GM23338 (cell line): Measurements from ENCODE around the gene FMO3. TPM values are rescaled to one million over a fixed set of nuclear protein-coding genes. Genes with fewer than 3 reads are reported as not detected.

Experiments used
- ATAC-seq: fragments of 200-7000 bp; cut with Tn5 transposase; 3 replicates; pipeline ENCODE4 v1.9.1; 2020
- DNase-seq: peaks from one replicate; pipeline ENCODE4 v3.0.0-alpha.2; 2015; ENCODE audit warnings: low spot score
- H2AFZ ChIP-seq: fragments of 200-600 bp; sonication (generic); 2 replicates; pipeline ENCODE4 v1.8.0; 2016; ENCODE audit warnings: antibody characterized with exemption, mild to moderate bottlenecking, moderate library complexity
- H3F3A ChIP-seq: fragments of 200-600 bp; sonication (generic); replicated peaks from 2 replicates; pipeline ENCODE4 v1.8.0; 2017; ENCODE audit warnings: antibody characterized with exemption, mixed run types, low read depth
- H3K27ac ChIP-seq: fragments of 200-600 bp; sonication (generic); 2 replicates; pipeline ENCODE4 v1.6.1; 2016; ENCODE audit warnings: low read depth
- H3K27me3 ChIP-seq: fragments of 200-600 bp; sonication (generic); 2 replicates; pipeline ENCODE4 v1.8.0; 2016; ENCODE audit warnings: mild to moderate bottlenecking, mixed run types, moderate library complexity; ENCODE audit not compliant: insufficient read depth
- H3K36me3 ChIP-seq: fragments of 200-600 bp; sonication (generic); 2 replicates; pipeline ENCODE4 v1.8.0; 2016; ENCODE audit warnings: mild to moderate bottlenecking; ENCODE audit not compliant: insufficient read depth
- H3K4me1 ChIP-seq: fragments of 200-600 bp; sonication (generic); 2 replicates; pipeline ENCODE4 v1.8.0; 2016; ENCODE audit warnings: mild to moderate bottlenecking, moderate library complexity; ENCODE audit not compliant: insufficient read depth
- H3K4me2 ChIP-seq: fragments of 200-600 bp; sonication (generic); 2 replicates; pipeline ENCODE4 v1.7.1; 2017; ENCODE audit warnings: mixed run types
- H3K4me3 ChIP-seq: fragments of 200-600 bp; sonication (generic); 2 replicates; pipeline ENCODE4 v1.6.1; 2016; ENCODE audit warnings: mixed run types
- H3K79me2 ChIP-seq: fragments of 200-600 bp; sonication (generic); replicated peaks from 2 replicates; pipeline ENCODE4 v1.8.0; 2017; ENCODE audit warnings: mild to moderate bottlenecking; ENCODE audit not compliant: insufficient read depth
- H3K9me2 ChIP-seq: fragments of 200-600 bp; sonication (generic); 2 replicates; pipeline ENCODE4 v1.8.0; 2017; ENCODE audit not compliant: insufficient read depth
- H4K20me1 ChIP-seq: fragments of 200-600 bp; sonication (generic); replicated peaks from 2 replicates; pipeline ENCODE4 v1.8.0; 2017; ENCODE audit warnings: mild to moderate bottlenecking; ENCODE audit not compliant: insufficient read depth
- H3K27ac Mint-ChIP-seq: 2 replicates; pipeline ENCODE4 v1.8.0; 2020; ENCODE audit warnings: inconsistent platforms, mild to moderate bottlenecking, moderate library complexity, mixed read lengths
- H3K27me3 Mint-ChIP-seq: 3 replicates; pipeline ENCODE4 v1.8.0; 2022; ENCODE audit warnings: low read depth, mild to moderate bottlenecking, moderate library complexity, mixed read lengths, inconsistent platforms; ENCODE audit not compliant: insufficient read depth, poor library complexity
- H3K36me3 Mint-ChIP-seq: 3 replicates; pipeline ENCODE4 v1.8.0; 2021; ENCODE audit warnings: low read depth, mild to moderate bottlenecking, inconsistent platforms, moderate library complexity, mixed read lengths
- H3K4me1 Mint-ChIP-seq: 3 replicates; pipeline ENCODE4 v1.8.0; 2020; ENCODE audit warnings: mild to moderate bottlenecking, inconsistent platforms, mixed read lengths
- H3K4me3 Mint-ChIP-seq: 3 replicates; pipeline ENCODE4 v1.8.0; 2021; ENCODE audit warnings: moderate library complexity, mild to moderate bottlenecking, inconsistent platforms, mixed read lengths
- H3K9me3 Mint-ChIP-seq: 3 replicates; pipeline ENCODE4 v1.8.0; 2020; ENCODE audit warnings: moderate library complexity, mild to moderate bottlenecking, inconsistent platforms, mixed read lengths
- CREB1 ChIP-seq: fragments of 250-450 bp; sonication (Bioruptor Pico); IDR thresholded peaks from 2 replicates; pipeline ENCODE4 v1.5.0; 2020; ENCODE audit warnings: low read depth, mild to moderate bottlenecking, moderate library complexity
- CTCF ChIP-seq, 2 experiments: fragments of 200-600 bp in 1 of 2; sonication (generic) in 1 of 2; conservative IDR thresholded peaks; 2 replicates each; pipeline versions ENCODE4 v1.5.1 to v1.6.1; 2016 to 2017; ENCODE audit warnings: antibody characterized with exemption in 2 of 2, low read depth in 2 of 2, mild to moderate bottlenecking in 2 of 2, moderate library complexity in 1 of 2
- ETS1 ChIP-seq: IDR thresholded peaks from 2 replicates; pipeline ENCODE4 v1.6.1; 2016; ENCODE audit warnings: antibody characterized with exemption
- EZH2 ChIP-seq: fragments of 200-600 bp; sonication (generic); IDR thresholded peaks from one replicate; pipeline ENCODE4 v1.8.0; 2017; ENCODE audit warnings: antibody characterized with exemption, mild to moderate bottlenecking, low read depth; ENCODE audit not compliant: unreplicated experiment
- EZH2phosphoT487 ChIP-seq: fragments of 200-600 bp; sonication (generic); IDR thresholded peaks from one replicate; pipeline ENCODE4 v1.8.1; 2018; ENCODE audit warnings: antibody characterized with exemption; ENCODE audit not compliant: unreplicated experiment
- JUNB ChIP-seq: IDR thresholded peaks from one replicate; pipeline ENCODE4 v1.6.1; 2016; ENCODE audit warnings: antibody characterized with exemption; ENCODE audit not compliant: unreplicated experiment
- NANOG ChIP-seq: IDR thresholded peaks from 2 replicates; pipeline ENCODE4 v1.6.1; 2016; ENCODE audit warnings: antibody characterized with exemption, borderline replicate concordance
- POLR2AphosphoS5 ChIP-seq: IDR thresholded peaks from 2 replicates; pipeline ENCODE4 v1.6.1; 2016; ENCODE audit warnings: antibody characterized with exemption, low read depth
- REST ChIP-seq: IDR thresholded peaks from one replicate; pipeline ENCODE4 v1.6.1; 2018; ENCODE audit warnings: antibody characterized with exemption; ENCODE audit not compliant: unreplicated experiment
- STAT1 ChIP-seq: IDR thresholded peaks from one replicate; pipeline ENCODE4 v1.6.1; 2016; ENCODE audit warnings: antibody characterized with exemption; ENCODE audit not compliant: unreplicated experiment
- ZNF114 ChIP-seq: fragments of 250-450 bp; sonication (Bioruptor Pico); IDR thresholded peaks from 2 replicates; pipeline ENCODE4 v1.5.0; 2020; ENCODE audit warnings: mild to moderate bottlenecking, moderate library complexity
- ZNF331 ChIP-seq: fragments of 250-450 bp; sonication (Bioruptor Pico); IDR thresholded peaks from 2 replicates; pipeline ENCODE4 v1.5.0; 2020; ENCODE audit warnings: low read depth, mild to moderate bottlenecking, moderate library complexity
- ZNF462 ChIP-seq: fragments of 250-450 bp; sonication (Bioruptor Pico); IDR thresholded peaks from 2 replicates; pipeline ENCODE4 v1.5.0; 2020; ENCODE audit warnings: mild to moderate bottlenecking, moderate library complexity
- polyA plus RNA-seq: library from polyadenylated mRNA; unstranded; fragments of >200 nt; fragmentation: Nextera tagmentation; extraction: Ambion mirVana; gene quantifications from 2 replicates; pipeline ENCODE4 v1.2.1, GENCODE V29; 2016
- total RNA-seq: library from RNA; depleted of rRNA; stranded (reverse); fragments of >200 nt; shearing (Covaris generic); gene quantifications from 2 replicates; pipeline ENCODE4 v1.2.3, GENCODE V29; 2014

Gene FMO3
- total and polyA plus RNA-seq, 2 experiments from 2014 or later: 0.26 TPM; not detected in 1

GRCh38 chr1:171103862-171104261, 13.2 kb downstream of the FMO3 start:
- Mint-ChIP-seq H3K4me3 (no peak overlapping the region), H3K27me3 (no peaks in the 10 kb centered on the region), H3K36me3 (no peaks in the 10 kb centered on the region), H3K9me3 (no peaks in the 10 kb centered on the region), H3K27ac (no peak overlapping the region), H3K4me1 (no peaks in the 10 kb centered on the region)
- no peak for ATAC-seq
- Histone ChIP-seq H2AFZ (no peak overlapping the region), H4K20me1 (no peaks in the 10 kb centered on the region), H3F3A (no peaks in the 10 kb centered on the region), H3K36me3 (no peaks in the 10 kb centered on the region), H3K9me2 (no peaks in the 10 kb centered on the region), H3K4me2 (no peak overlapping the region), H3K27me3 (no peaks in the 10 kb centered on the region), H3K4me1 (no peaks in the 10 kb centered on the region), H3K27ac (no peak overlapping the region), H3K79me2 (no peaks in the 10 kb centered on the region), H3K4me3 (no peak overlapping the region)
- TF ChIP-seq CREB1 (CRISPR knock-in tag) (no peak), POLR2AphosphoS5 (no peak), ETS1 (no peak), ZNF331 (CRISPR knock-in tag) (no peak), JUNB (no peak), NANOG (no peak), REST (no peak), ZNF114 (CRISPR knock-in tag) (no peak), EZH2 (no peak), EZH2phosphoT487 (no peak), STAT1 (no peak), ZNF462 (CRISPR knock-in tag) (no peak), CTCF (conservative IDR thresholded peaks at IDR 0.05; ENCODE audit: low read depth in 2 of 2) (no peak)
- no peak for DNase-seq
